Measurements from ENCODE around the gene SPEF2. TPM values are rescaled to one million over a fixed set of nuclear protein-coding genes. Genes with fewer than 3 reads are reported as not detected.

SPEF2 gene
- total RNA-seq, 1 donor from 2014 or later, result 10.0 TPM

- intact Hi-C loops (cut with micrococcal nuclease), result no loop called here
- Mint-ChIP-seq H3K9me3 (peaks cover 28% of the 10 kb centered on the region), H3K36me3 (ENCODE audit: low read depth) (peaks cover 20% of the 10 kb centered on the region), H3K4me1 (ENCODE audit: low read depth) (peaks cover 27% of the 10 kb centered on the region), H3K4me3 (ENCODE audit: low read depth) (no peak overlapping the region), H3K27me3 (ENCODE audit: low read depth) (no peaks in the 10 kb centered on the region), H3K27ac (no peak overlapping the region)
- DNase-seq (ENCODE audit: low spot score), result no peak
Observed at GRCh38 chr5:35745660-35746059, 128.0 kb downstream of the SPEF2 start.

GRCh38 chr5:35752012-35752411, 134.3 kb downstream of the SPEF2 start:
- H3K27ac Mint-ChIP-seq, result no peak overlapping the region
- H3K36me3 Mint-ChIP-seq (ENCODE audit: low read depth), result peaks cover 16% of the 10 kb centered on the region
- DNase-seq (ENCODE audit: low spot score), result no peak
- no peaks in the 10 kb centered on the region for H3K27me3 Mint-ChIP-seq (ENCODE audit: low read depth)
- peaks cover 15% of the 10 kb centered on the region for H3K9me3 Mint-ChIP-seq
- intact Hi-C loops (cut with micrococcal nuclease), result no loop called here
- no peak overlapping the region for H3K4me3 Mint-ChIP-seq (ENCODE audit: low read depth)
- H3K4me1 Mint-ChIP-seq (ENCODE audit: low read depth), result peaks cover 6% of the 10 kb centered on the region

GRCh38 chr5:35753500-35753899, 135.8 kb downstream of the SPEF2 start:
- peaks cover 6% of the 10 kb centered on the region for H3K4me1 Mint-ChIP-seq (ENCODE audit: low read depth)
- peaks cover 5% of the 10 kb centered on the region for H3K36me3 Mint-ChIP-seq (ENCODE audit: low read depth)
- no peaks in the 10 kb centered on the region for H3K27me3 Mint-ChIP-seq (ENCODE audit: low read depth)
- no peak overlapping the region for H3K4me3 Mint-ChIP-seq (ENCODE audit: low read depth)
- H3K27ac Mint-ChIP-seq, result no peak overlapping the region
- peaks cover 2% of the 10 kb centered on the region for H3K9me3 Mint-ChIP-seq
- intact Hi-C loops (cut with micrococcal nuclease), result no loop called here
- DNase-seq (ENCODE audit: low spot score), result no peak

- intact Hi-C loops (cut with micrococcal nuclease), result no loop called here
- no peak for DNase-seq (ENCODE audit: low spot score)
- H3K4me3 Mint-ChIP-seq (ENCODE audit: low read depth), result no peak overlapping the region
- H3K4me1 Mint-ChIP-seq (ENCODE audit: low read depth), result peaks cover 4% of the 10 kb centered on the region
- no peaks in the 10 kb centered on the region for H3K27me3 Mint-ChIP-seq (ENCODE audit: low read depth)
- H3K9me3 Mint-ChIP-seq, result no peaks in the 10 kb centered on the region
- peaks cover 2% of the 10 kb centered on the region for H3K36me3 Mint-ChIP-seq (ENCODE audit: low read depth)
- H3K27ac Mint-ChIP-seq, result no peak overlapping the region
Observed at GRCh38 chr5:35754481-35754880, 136.8 kb downstream of the SPEF2 start.

- intact Hi-C loops (cut with micrococcal nuclease), result no loop called here
- DNase-seq (ENCODE audit: low spot score), result no peak
- Mint-ChIP-seq H3K4me3 (ENCODE audit: low read depth) (no peak overlapping the region), H3K27me3 (ENCODE audit: low read depth) (no peaks in the 10 kb centered on the region), H3K9me3 (no peaks in the 10 kb centered on the region), H3K27ac (no peak overlapping the region), H3K36me3 (ENCODE audit: low read depth) (no peaks in the 10 kb centered on the region), H3K4me1 (ENCODE audit: low read depth) (peaks cover 2% of the 10 kb centered on the region)
Observed at GRCh38 chr5:35755966-35756365, 138.3 kb downstream of the SPEF2 start.

- Mint-ChIP-seq H3K27me3 (ENCODE audit: low read depth) (no peaks in the 10 kb centered on the region), H3K4me3 (ENCODE audit: low read depth) (no peak overlapping the region), H3K4me1 (ENCODE audit: low read depth) (peaks cover 3% of the 10 kb centered on the region), H3K36me3 (ENCODE audit: low read depth) (no peaks in the 10 kb centered on the region), H3K9me3 (no peaks in the 10 kb centered on the region), H3K27ac (no peak overlapping the region)
- intact Hi-C loops (cut with micrococcal nuclease), result no loop called here
- no peak for DNase-seq (ENCODE audit: low spot score)
Observed at GRCh38 chr5:35758151-35758724, 140.6 kb downstream of the SPEF2 start.

GRCh38 chr5:35761541-35761940, 143.9 kb downstream of the SPEF2 start:
- intact Hi-C loops (cut with micrococcal nuclease), result no loop called here

GRCh38 chr5:35762368-35762767, 144.7 kb downstream of the SPEF2 start:
- Mint-ChIP-seq H3K36me3 (ENCODE audit: low read depth) (no peaks in the 10 kb centered on the region), H3K4me1 (ENCODE audit: low read depth) (peaks cover 3% of the 10 kb centered on the region), H3K9me3 (no peaks in the 10 kb centered on the region), H3K4me3 (ENCODE audit: low read depth) (no peak overlapping the region), H3K27me3 (ENCODE audit: low read depth) (no peaks in the 10 kb centered on the region), H3K27ac (no peak overlapping the region)
- no peak for DNase-seq (ENCODE audit: low spot score)
- intact Hi-C loops (cut with micrococcal nuclease), result no loop called here

More at GRCh38 chr5:35761541-35761940, 143.9 kb downstream of the SPEF2 start:
- Mint-ChIP-seq H3K27me3 (ENCODE audit: low read depth) (no peaks in the 10 kb centered on the region), H3K36me3 (ENCODE audit: low read depth) (no peaks in the 10 kb centered on the region), H3K4me1 (ENCODE audit: low read depth) (peaks cover 3% of the 10 kb centered on the region), H3K4me3 (ENCODE audit: low read depth) (no peak overlapping the region), H3K9me3 (no peaks in the 10 kb centered on the region), H3K27ac (no peak overlapping the region)
- DNase-seq (ENCODE audit: low spot score), result no peak

GRCh38 chr5:35765921-35766320, 148.3 kb downstream of the SPEF2 start:
- Mint-ChIP-seq H3K9me3 (no peaks in the 10 kb centered on the region), H3K27me3 (ENCODE audit: low read depth) (no peaks in the 10 kb centered on the region), H3K4me1 (ENCODE audit: low read depth) (peaks cover 10% of the 10 kb centered on the region), H3K36me3 (ENCODE audit: low read depth) (no peaks in the 10 kb centered on the region), H3K27ac (no peak overlapping the region), H3K4me3 (ENCODE audit: low read depth) (no peak overlapping the region)
- intact Hi-C loops (cut with micrococcal nuclease), result no loop called here
- no peak for DNase-seq (ENCODE audit: low spot score)

GRCh38 chr5:35771300-35771699, 153.6 kb downstream of the SPEF2 start:
- Mint-ChIP-seq H3K4me1 (ENCODE audit: low read depth) (peaks cover 33% of the 10 kb centered on the region), H3K27ac (no peak overlapping the region), H3K36me3 (ENCODE audit: low read depth) (no peaks in the 10 kb centered on the region), H3K9me3 (no peaks in the 10 kb centered on the region), H3K27me3 (ENCODE audit: low read depth) (no peaks in the 10 kb centered on the region), H3K4me3 (ENCODE audit: low read depth) (no peak overlapping the region)
- DNase-seq (ENCODE audit: low spot score), result no peak
- intact Hi-C loops (cut with micrococcal nuclease), result loop anchor here (5.0 kb wide), 1 partner anchor 104 kb away; no protein-coding TSS in a partner anchor

- no peak overlapping the region for H3K27ac Mint-ChIP-seq
- intact Hi-C loops (cut with micrococcal nuclease), result loop anchor here (5.0 kb wide), 1 partner anchor 105 kb away; no protein-coding TSS in a partner anchor
- H3K36me3 Mint-ChIP-seq (ENCODE audit: low read depth), result no peaks in the 10 kb centered on the region
- no peak overlapping the region for H3K4me3 Mint-ChIP-seq (ENCODE audit: low read depth)
- H3K9me3 Mint-ChIP-seq, result no peaks in the 10 kb centered on the region
- H3K27me3 Mint-ChIP-seq (ENCODE audit: low read depth), result no peaks in the 10 kb centered on the region
- no peak for DNase-seq (ENCODE audit: low spot score)
- peaks cover 35% of the 10 kb centered on the region for H3K4me1 Mint-ChIP-seq (ENCODE audit: low read depth)
Observed at GRCh38 chr5:35771839-35772238, 154.2 kb downstream of the SPEF2 start.

GRCh38 chr5:35773967-35774366, 156.3 kb downstream of the SPEF2 start:
- Mint-ChIP-seq H3K36me3 (ENCODE audit: low read depth) (no peaks in the 10 kb centered on the region), H3K27me3 (ENCODE audit: low read depth) (no peaks in the 10 kb centered on the region), H3K4me3 (ENCODE audit: low read depth) (no peak overlapping the region), H3K27ac (peak overlapping the region; percentile 56), H3K4me1 (ENCODE audit: low read depth) (peaks cover 47% of the 10 kb centered on the region), H3K9me3 (no peaks in the 10 kb centered on the region)
- DNase-seq (ENCODE audit: low spot score), result no peak
- intact Hi-C loops (cut with micrococcal nuclease), result loop anchor here (1.0 to 5.0 kb wide), 3 partner anchors 83 to 157 kb away; partner anchors contain the start of genes IL7R and SPEF2

- H3K27me3 Mint-ChIP-seq (ENCODE audit: low read depth), result no peaks in the 10 kb centered on the region
- no peak for DNase-seq (ENCODE audit: low spot score)
- H3K4me1 Mint-ChIP-seq (ENCODE audit: low read depth), result peaks cover 59% of the 10 kb centered on the region
- H3K27ac Mint-ChIP-seq, result no peak overlapping the region
- no peaks in the 10 kb centered on the region for H3K36me3 Mint-ChIP-seq (ENCODE audit: low read depth)
- no peak overlapping the region for H3K4me3 Mint-ChIP-seq (ENCODE audit: low read depth)
- H3K9me3 Mint-ChIP-seq, result no peaks in the 10 kb centered on the region
- intact Hi-C loops (cut with micrococcal nuclease), result loop anchor here (1.0 to 2.0 kb wide), 4 partner anchors 35 to 148 kb away; no protein-coding TSS in a partner anchor
Observed at GRCh38 chr5:35776757-35777156, 159.1 kb downstream of the SPEF2 start.

All from activated T-helper 2 cell treated with anti-CD3 and anti-CD28 coated beads, Interferon-gamma antibody, Interleukin-2, Interleukin-4, amounts not matched to agents 10 μg/mL and 5 μg/mL and 100 μg/mL, durations not matched to agents 14 hours and 24 hours and 36 hours (primary cell).